PC-9 (cell line): ENCODE measurements around the gene RAP2A. TPM values are rescaled to one million over a fixed set of nuclear protein-coding genes. Genes with fewer than 3 reads are reported as not detected.

Experiments
- BruUV-seq: library from RNA; stranded (reverse); fragments of 400-500 nt; replicated peaks from 2 replicates; lab custom pipeline; 2021; lab: Mats Ljungman, UMichigan
- CTCF ChIA-PET: fragments of 300-600 bp; sonication (Branson Sonifier 250); formaldehyde crosslinking; loops from one replicate; lab custom pipeline; 2022; ENCODE audit warnings: antibody characterized with exemption; lab: Charles Lee
- POLR2A ChIA-PET: fragments of 300-600 bp; sonication (Branson Sonifier 250); formaldehyde crosslinking; loops from one replicate; lab custom pipeline; 2022; ENCODE audit warnings: antibody characterized with exemption; ENCODE audit not compliant: unreplicated experiment; lab: Charles Lee
- DNase-seq, 2 experiments: peaks; one replicate each; pipeline versions ENCODE4 v3.0.0 to v3.0.0-alpha.2; 2015 to 2022; ENCODE audit warnings: mixed read lengths in 1 of 2
- H2AFZ ChIP-seq: fragments of 200-600 bp; sonication (generic); 2 replicates; pipeline ENCODE4 v1.8.1; 2017; ENCODE audit warnings: antibody characterized with exemption
- H3F3A ChIP-seq: fragments of 200-600 bp; sonication (generic); 2 replicates; pipeline ENCODE4 v1.8.1; 2017; ENCODE audit warnings: antibody characterized with exemption, mild to moderate bottlenecking, low read depth; ENCODE audit not compliant: insufficient read depth
- H3K27ac ChIP-seq: fragments of 200-600 bp; sonication (generic); 2 replicates; pipeline ENCODE4 v1.6.1; 2016; ENCODE audit warnings: mixed run types
- H3K27me3 ChIP-seq: fragments of 200-600 bp; sonication (generic); 2 replicates; pipeline ENCODE4 v1.6.1; 2016; ENCODE audit warnings: low read depth, mixed run types; ENCODE audit not compliant: insufficient read depth
- H3K36me3 ChIP-seq: fragments of 200-600 bp; sonication (generic); 2 replicates; pipeline ENCODE4 v1.6.1; 2016; ENCODE audit warnings: low read depth, mixed run types
- H3K4me1 ChIP-seq: fragments of 200-600 bp; sonication (generic); replicated peaks from 2 replicates; pipeline ENCODE4 v1.6.1; 2016; ENCODE audit warnings: mixed run types; ENCODE audit not compliant: insufficient read depth
- H3K4me2 ChIP-seq: fragments of 200-600 bp; sonication (generic); 2 replicates; pipeline ENCODE4 v1.6.1; 2017; ENCODE audit warnings: mixed run types
- H3K4me3 ChIP-seq: fragments of 200-600 bp; sonication (generic); 2 replicates; pipeline ENCODE4 v1.6.1; 2016; ENCODE audit warnings: mixed run types
- H3K79me2 ChIP-seq: fragments of 200-600 bp; sonication (generic); 2 replicates; pipeline ENCODE4 v1.6.1; 2017; ENCODE audit warnings: low read depth, mixed run types
- H3K9me2 ChIP-seq: fragments of 200-600 bp; sonication (generic); 2 replicates; pipeline ENCODE4 v1.8.1; 2017; ENCODE audit warnings: mild to moderate bottlenecking; ENCODE audit not compliant: insufficient read depth
- H3K9me3 ChIP-seq: fragments of 200-600 bp; sonication (generic); 2 replicates; pipeline ENCODE4 v1.8.1; 2016; ENCODE audit warnings: low read depth; ENCODE audit not compliant: insufficient read depth
- H4K20me1 ChIP-seq: fragments of 200-600 bp; sonication (generic); 2 replicates; pipeline ENCODE4 v1.8.1; 2017; ENCODE audit not compliant: insufficient read depth
- EZH2 ChIP-seq: fragments of 200-600 bp; sonication (generic); IDR thresholded peaks from 2 replicates; pipeline ENCODE4 v1.8.0; 2017; ENCODE audit warnings: antibody characterized with exemption, low read depth
- intact Hi-C: fragments of 100-400 bp; cut with micrococcal nuclease; formaldehyde crosslinking; loops from one replicate; pipeline ENCODE4 v1.10.0; 2022; ENCODE audit not compliant: unreplicated experiment
- total RNA-seq: library from RNA; stranded (reverse); gene quantifications from 2 replicates; pipeline ENCODE4 v1.2.3, GENCODE V29; 2021
- TF ChIP-seq, protein P1 (sequence below): fragments of 200-600 bp; sonication (generic); conservative IDR thresholded peaks from 2 replicates; pipeline ENCODE4 v1.6.1; 2017; ENCODE audit warnings: mixed run types, antibody characterized with exemption, mild to moderate bottlenecking, moderate library complexity

Gene RAP2A
- total RNA-seq, 1 experiment from 2014 or later: 21.5 TPM

GRCh38 chr13:97515643-97516042 lies 81.7 kb downstream of the RAP2A start:
- Histone ChIP-seq H3K4me2 (no peak overlapping the region), H3K79me2 (no peaks in the 10 kb centered on the region), H3K9me2 (peaks cover 5% of the 10 kb centered on the region; the same call in 1 of the 2 replicates), H3K4me1 (no peaks in the 10 kb centered on the region), H3K9me3 (no peaks in the 10 kb centered on the region), H3K27ac (no peak overlapping the region), H3F3A (no peaks in the 10 kb centered on the region), H3K4me3 (no peak overlapping the region), H3K27me3 (peaks cover 1% of the 10 kb centered on the region; the same call in 1 of the 2 replicates), H2AFZ (no peak overlapping the region), H3K36me3 (no peaks in the 10 kb centered on the region), H4K20me1 (no peaks in the 10 kb centered on the region)
- no peak for DNase-seq
- TF ChIP-seq EZH2: no peak
- TF ChIP-seq, protein P1, sequence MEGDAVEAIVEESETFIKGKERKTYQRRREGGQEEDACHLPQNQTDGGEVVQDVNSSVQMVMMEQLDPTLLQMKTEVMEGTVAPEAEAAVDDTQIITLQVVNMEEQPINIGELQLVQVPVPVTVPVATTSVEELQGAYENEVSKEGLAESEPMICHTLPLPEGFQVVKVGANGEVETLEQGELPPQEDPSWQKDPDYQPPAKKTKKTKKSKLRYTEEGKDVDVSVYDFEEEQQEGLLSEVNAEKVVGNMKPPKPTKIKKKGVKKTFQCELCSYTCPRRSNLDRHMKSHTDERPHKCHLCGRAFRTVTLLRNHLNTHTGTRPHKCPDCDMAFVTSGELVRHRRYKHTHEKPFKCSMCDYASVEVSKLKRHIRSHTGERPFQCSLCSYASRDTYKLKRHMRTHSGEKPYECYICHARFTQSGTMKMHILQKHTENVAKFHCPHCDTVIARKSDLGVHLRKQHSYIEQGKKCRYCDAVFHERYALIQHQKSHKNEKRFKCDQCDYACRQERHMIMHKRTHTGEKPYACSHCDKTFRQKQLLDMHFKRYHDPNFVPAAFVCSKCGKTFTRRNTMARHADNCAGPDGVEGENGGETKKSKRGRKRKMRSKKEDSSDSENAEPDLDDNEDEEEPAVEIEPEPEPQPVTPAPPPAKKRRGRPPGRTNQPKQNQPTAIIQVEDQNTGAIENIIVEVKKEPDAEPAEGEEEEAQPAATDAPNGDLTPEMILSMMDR: no peak
- ChIA-PET CTCF (no interaction called here), POLR2A (interaction anchor here (0.6 kb wide), 1 partner anchor 93 kb away, joined by 4 read pairs; no protein-coding TSS in a partner anchor)
- intact Hi-C loops: no loop called here
- no TSS peak for BruUV-seq

DNA sequence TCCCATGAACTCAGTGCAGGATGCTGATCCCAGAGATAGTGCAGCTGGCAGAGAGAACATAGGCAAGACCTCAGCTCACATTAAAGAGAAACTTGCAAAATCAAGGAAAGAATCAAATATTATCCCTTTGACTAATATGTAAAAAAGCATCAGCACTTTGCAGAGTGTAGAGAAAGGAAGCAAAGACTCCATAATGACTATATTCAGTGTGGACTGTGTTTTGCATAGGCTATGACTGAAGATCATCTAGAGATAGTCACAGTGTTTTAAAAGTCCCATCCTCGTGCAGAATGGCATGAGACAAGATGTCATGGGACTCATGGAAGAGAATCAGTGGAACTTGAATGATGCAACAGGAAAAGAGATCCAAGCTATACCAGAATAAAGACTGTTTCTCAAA lies 84.0 kb downstream of the RAP2A start:
- ChIA-PET CTCF (no interaction called here), POLR2A (no interaction called here)
- H3K4me3 ChIP-seq: no peak overlapping the region
- H3K4me1 ChIP-seq: no peaks in the 10 kb centered on the region
- no peaks in the 10 kb centered on the region for H3F3A ChIP-seq
- peaks cover 5% of the 10 kb centered on the region; the same call in 1 of the 2 replicates for H3K9me2 ChIP-seq
- H3K36me3 ChIP-seq: no peaks in the 10 kb centered on the region
- H3K4me2 ChIP-seq: no peak overlapping the region
- no peaks in the 10 kb centered on the region for H4K20me1 ChIP-seq
- H3K27me3 ChIP-seq: no peaks in the 10 kb centered on the region
- no peaks in the 10 kb centered on the region for H3K9me3 ChIP-seq
- no peaks in the 10 kb centered on the region for H3K79me2 ChIP-seq
- no peak for DNase-seq
- H2AFZ ChIP-seq: no peak overlapping the region
- intact Hi-C loops: no loop called here
- no TSS peak for BruUV-seq
- H3K27ac ChIP-seq: no peak overlapping the region
- TF ChIP-seq, protein P1: no peak
- TF ChIP-seq EZH2: no peak

Other genes starting within 250 kb of the RAP2A start
- 57.7 and 91.3 TPM in 2 replicates for gene MBNL2, start 211.8 kb upstream of the RAP2A start, total RNA-seq